ENCODE measurements around the gene FOXJ3. TPM values are rescaled to one million over a fixed set of nuclear protein-coding genes. Genes with fewer than 3 reads are reported as not detected.

Gene FOXJ3
- total and polyA plus RNA-seq, 4 donors, result 5.3 to 16.8 (median 12.4) TPM

GRCh38 chr1:42369471-42369870 lies 34.4 kb upstream of the FOXJ3 start:
- TF ChIP-seq, protein P1, sequence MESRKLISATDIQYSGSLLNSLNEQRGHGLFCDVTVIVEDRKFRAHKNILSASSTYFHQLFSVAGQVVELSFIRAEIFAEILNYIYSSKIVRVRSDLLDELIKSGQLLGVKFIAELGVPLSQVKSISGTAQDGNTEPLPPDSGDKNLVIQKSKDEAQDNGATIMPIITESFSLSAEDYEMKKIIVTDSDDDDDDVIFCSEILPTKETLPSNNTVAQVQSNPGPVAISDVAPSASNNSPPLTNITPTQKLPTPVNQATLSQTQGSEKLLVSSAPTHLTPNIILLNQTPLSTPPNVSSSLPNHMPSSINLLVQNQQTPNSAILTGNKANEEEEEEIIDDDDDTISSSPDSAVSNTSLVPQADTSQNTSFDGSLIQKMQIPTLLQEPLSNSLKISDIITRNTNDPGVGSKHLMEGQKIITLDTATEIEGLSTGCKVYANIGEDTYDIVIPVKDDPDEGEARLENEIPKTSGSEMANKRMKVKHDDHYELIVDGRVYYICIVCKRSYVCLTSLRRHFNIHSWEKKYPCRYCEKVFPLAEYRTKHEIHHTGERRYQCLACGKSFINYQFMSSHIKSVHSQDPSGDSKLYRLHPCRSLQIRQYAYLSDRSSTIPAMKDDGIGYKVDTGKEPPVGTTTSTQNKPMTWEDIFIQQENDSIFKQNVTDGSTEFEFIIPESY (IDR thresholded peaks at IDR 0.05), result no peak
- TF ChIP-seq RXRA (IDR thresholded peaks at IDR 0.05) (no peak), EGR1 (IDR thresholded peaks at IDR 0.05; ENCODE audit: low read depth in 2 of 2) (no peak), ATF3 (IDR thresholded peaks at IDR 0.05) (no peak), FOXA2 (IDR thresholded peaks at IDR 0.05) (no peak), SP1 (IDR thresholded peaks at IDR 0.05) (no peak), REST (IDR thresholded peaks at IDR 0.05) (no peak)
- Histone ChIP-seq H3K36me3 (ENCODE audit: control insufficient read depth in 4 of 4, insufficient read depth in 3 of 4, low read depth in 1 of 4, low read length in 3 of 4) (no peaks in the 10 kb centered on the region), H3K4me1 (ENCODE audit: control insufficient read depth in 4 of 4, insufficient read depth in 4 of 4, low read length in 3 of 4) (peaks cover 0 to 7% (median 0%) of the 10 kb centered on the region in 4 donors), H3K4me3 (ENCODE audit: low read depth in 1 of 3, low read length in 3 of 3) (no peak overlapping the region), H3K27me3 (ENCODE audit: control insufficient read depth in 4 of 4, insufficient read depth in 4 of 4, low read length in 3 of 4) (no peaks in the 10 kb centered on the region), H3K9me3 (ENCODE audit: control insufficient read depth in 4 of 4, low read length in 3 of 4) (no peaks in the 10 kb centered on the region), H3K27ac (ENCODE audit: low read depth in 1 of 2, low read length in 2 of 2) (no peak overlapping the region), H3K9ac (ENCODE audit: low read depth in 1 of 2, low read length in 2 of 2) (no peak overlapping the region)
- WGBS, result 86% methylated on average over 1 of the region's 1 CpG
- DNase-seq (ENCODE audit: low spot score), result no peak

DNA sequence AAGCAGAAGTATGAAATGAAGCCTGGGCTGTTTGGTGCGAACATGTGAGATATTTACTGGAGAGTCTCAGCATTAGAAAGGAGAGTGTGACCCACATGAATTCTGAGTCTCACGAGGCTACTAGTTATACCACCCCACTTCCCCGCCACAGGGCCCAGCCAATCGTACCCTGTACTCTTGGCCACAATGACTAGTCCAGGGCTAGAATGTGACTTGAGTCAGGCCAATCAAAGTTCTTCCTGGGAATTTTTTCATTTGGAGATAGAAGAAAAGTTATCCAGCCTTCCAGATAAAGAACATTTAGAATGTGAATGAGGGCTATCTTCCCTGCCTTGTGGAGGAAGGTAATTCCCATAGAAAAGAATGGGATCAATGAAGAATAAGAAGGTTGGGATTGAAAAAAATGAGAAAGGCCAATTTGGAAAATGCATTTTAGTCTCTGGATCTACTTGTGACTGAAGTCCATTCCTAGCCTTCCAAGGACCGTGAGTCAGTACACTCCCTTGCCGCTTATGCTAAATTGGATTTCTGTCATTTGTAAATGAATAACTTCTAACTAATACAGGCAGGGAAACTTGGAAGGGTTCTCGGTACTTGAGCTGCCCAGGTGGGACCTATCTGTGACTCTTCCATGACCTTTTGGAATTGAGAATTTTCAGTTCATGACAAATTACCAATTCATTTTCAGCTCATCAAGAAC lies 33.2 kb upstream of the FOXJ3 start:
- Histone ChIP-seq H3K9ac (ENCODE audit: low read depth in 1 of 2, low read length in 2 of 2) (no peak overlapping the region), H3K4me1 (ENCODE audit: control insufficient read depth in 4 of 4, insufficient read depth in 4 of 4, low read length in 3 of 4) (peaks cover 0 to 7% (median 0%) of the 10 kb centered on the region in 4 donors), H3K9me3 (ENCODE audit: control insufficient read depth in 4 of 4, low read length in 3 of 4) (no peaks in the 10 kb centered on the region), H3K36me3 (ENCODE audit: control insufficient read depth in 4 of 4, insufficient read depth in 3 of 4, low read depth in 1 of 4, low read length in 3 of 4) (no peaks in the 10 kb centered on the region), H3K4me3 (ENCODE audit: low read depth in 1 of 3, low read length in 3 of 3) (no peak overlapping the region), H3K27me3 (ENCODE audit: control insufficient read depth in 4 of 4, insufficient read depth in 4 of 4, low read length in 3 of 4) (no peaks in the 10 kb centered on the region), H3K27ac (ENCODE audit: low read depth in 1 of 2, low read length in 2 of 2) (no peak overlapping the region)
- TF ChIP-seq HNF4A (conservative IDR thresholded peaks at IDR 0.05) (peak in 1 of 2 donors; percentile 22), NR2F2 (IDR thresholded peaks at IDR 0.05) (no peak)
- WGBS, result 67% methylated on average over 7 of the region's 7 CpGs
- no peak for DNase-seq (ENCODE audit: low spot score)

- no peaks in the 10 kb centered on the region for H3K9me3 ChIP-seq (ENCODE audit: control insufficient read depth in 4 of 4, low read length in 3 of 4)
These were observed 30.1 kb upstream of the FOXJ3 start for GRCh38 chr1:42365118-42365517.

More at GRCh38 chr1:42365118-42365517, 30.1 kb upstream of the FOXJ3 start:
- WGBS, result 83% methylated on average over 2 of the region's 2 CpGs
- H3K4me3 ChIP-seq (ENCODE audit: low read depth in 1 of 3, low read length in 3 of 3), result no peak overlapping the region
- no peak overlapping the region for H3K9ac ChIP-seq (ENCODE audit: low read depth in 1 of 2, low read length in 2 of 2)
- no peaks in the 10 kb centered on the region for H3K36me3 ChIP-seq (ENCODE audit: control insufficient read depth in 4 of 4, insufficient read depth in 3 of 4, low read depth in 1 of 4, low read length in 3 of 4)
- no peaks in the 10 kb centered on the region for H3K27me3 ChIP-seq (ENCODE audit: control insufficient read depth in 4 of 4, insufficient read depth in 4 of 4, low read length in 3 of 4)
- DNase-seq (ENCODE audit: low spot score), result no peak
- H3K27ac ChIP-seq (ENCODE audit: low read depth in 1 of 2, low read length in 2 of 2), result no peak overlapping the region
- peaks cover 0 to 7% (median 0%) of the 10 kb centered on the region in 4 donors for H3K4me1 ChIP-seq (ENCODE audit: control insufficient read depth in 4 of 4, insufficient read depth in 4 of 4, low read length in 3 of 4)
- TF ChIP-seq YY1 (IDR thresholded peaks at IDR 0.05) (no peak), JUND (IDR thresholded peaks at IDR 0.05) (no peak), HNF4G (IDR thresholded peaks at IDR 0.05) (no peak), GABPA (IDR thresholded peaks at IDR 0.05 in 1 of 2, conservative IDR thresholded peaks at IDR 0.05 in 1 of 2) (no peak), TAF1 (conservative IDR thresholded peaks at IDR 0.05) (no peak), EGR1 (IDR thresholded peaks at IDR 0.05; ENCODE audit: low read depth in 2 of 2) (no peak), REST (IDR thresholded peaks at IDR 0.05) (no peak), RXRA (IDR thresholded peaks at IDR 0.05) (no peak)
